Trophoblast cell (in vitro differentiated cells and primary cell): ENCODE measurements around the gene NFILZ.
"Not testable (repeated sequence)": the region's sequence is repeated elsewhere in the genome, so short reads cannot be mapped to it uniquely, and the experiment has no call there.

Source experiments
- DNase-seq, 2 donors: peaks; one replicate each; pipeline ENCODE4 v3.0.0-alpha.2; 2016
- H2AFZ ChIP-seq: 2 replicates; pipeline ENCODE4 v1.6.1; 2013; ENCODE audit warnings: low read length, moderate library complexity, mild to moderate bottlenecking; ENCODE audit not compliant: insufficient read depth, poor library complexity
- H2AK5ac ChIP-seq: 2 replicates; pipeline ENCODE4 v1.6.1; 2013; ENCODE audit warnings: mild to moderate bottlenecking, low read length
- H2BK120ac ChIP-seq: 2 replicates; pipeline ENCODE4 v1.6.1; 2013; ENCODE audit warnings: low read length, mild to moderate bottlenecking, moderate library complexity; ENCODE audit not compliant: insufficient read depth, poor library complexity
- H2BK12ac ChIP-seq: 2 replicates; pipeline ENCODE4 v1.6.1; 2013; ENCODE audit warnings: mild to moderate bottlenecking, low read length, moderate library complexity
- H2BK5ac ChIP-seq: 2 replicates; pipeline ENCODE4 v1.6.1; 2013; ENCODE audit warnings: low read length, low read depth, moderate library complexity, mild to moderate bottlenecking; ENCODE audit not compliant: poor library complexity
- H3K14ac ChIP-seq: 2 replicates; pipeline ENCODE4 v1.6.1; 2013; ENCODE audit warnings: mild to moderate bottlenecking, low read length
- H3K18ac ChIP-seq: 2 replicates; pipeline ENCODE4 v1.6.1; 2013; ENCODE audit warnings: mild to moderate bottlenecking, low read length
- H3K23ac ChIP-seq: 2 replicates; pipeline ENCODE4 v1.6.1; 2013; ENCODE audit warnings: low read length
- H3K27ac ChIP-seq: 2 replicates; pipeline ENCODE4 v1.5.1; 2013; ENCODE audit warnings: low read depth, mild to moderate bottlenecking, inconsistent platforms, low read length, moderate library complexity
- H3K27me3 ChIP-seq: 2 replicates; pipeline ENCODE4 v1.6.1; 2013; ENCODE audit warnings: inconsistent platforms, mild to moderate bottlenecking, low read length, moderate library complexity; ENCODE audit not compliant: insufficient read depth
- H3K36me3 ChIP-seq, 2 experiments: 1 replicate in 1 of 2; 2 replicates in 1 of 2; pipeline ENCODE4 v1.6.1; 2013; ENCODE audit warnings: low read length in 2 of 2, mild to moderate bottlenecking in 2 of 2, moderate library complexity in 1 of 2; ENCODE audit not compliant: insufficient read depth in 2 of 2, control insufficient read depth in 1 of 2
- H3K4ac ChIP-seq: 2 replicates; pipeline ENCODE4 v1.6.1; 2013; ENCODE audit warnings: low read depth, mild to moderate bottlenecking, low read length, moderate library complexity
- H3K4me1 ChIP-seq, 2 experiments: 1 replicate in 1 of 2; 2 replicates in 1 of 2; pipeline ENCODE4 v1.6.1; 2013; ENCODE audit warnings: low read length in 2 of 2, mild to moderate bottlenecking in 2 of 2, moderate library complexity in 1 of 2; ENCODE audit not compliant: insufficient read depth in 2 of 2, control insufficient read depth in 1 of 2
- H3K4me2 ChIP-seq: 2 replicates; pipeline ENCODE4 v1.6.1; 2013; ENCODE audit warnings: inconsistent platforms, mild to moderate bottlenecking, low read length, moderate library complexity
- H3K4me3 ChIP-seq: 2 replicates; pipeline ENCODE4 v1.5.1; 2013; ENCODE audit warnings: mild to moderate bottlenecking, low read depth, low read length, inconsistent platforms
- H3K79me1 ChIP-seq: one replicate; pipeline ENCODE4 v1.6.1; 2013; ENCODE audit warnings: low read length
- H3K79me2 ChIP-seq: 2 replicates; pipeline ENCODE4 v1.6.1; 2013; ENCODE audit warnings: low read length, mild to moderate bottlenecking; ENCODE audit not compliant: control insufficient read depth, insufficient read depth, poor library complexity
- H3K9ac ChIP-seq: 2 replicates; pipeline ENCODE4 v1.6.1; 2013; ENCODE audit warnings: mild to moderate bottlenecking, low read length
- H3K9me3 ChIP-seq: 2 replicates; pipeline ENCODE4 v1.6.1; 2013; ENCODE audit warnings: low read depth, mild to moderate bottlenecking, control low read depth, inconsistent platforms, low read length; ENCODE audit not compliant: insufficient read depth
- H4K12ac ChIP-seq: 2 replicates; pipeline ENCODE4 v1.6.1; 2013; ENCODE audit warnings: low read depth, mild to moderate bottlenecking, low read length, moderate library complexity
- H4K8ac ChIP-seq: 2 replicates; pipeline ENCODE4 v1.6.1; 2013; ENCODE audit warnings: low read depth, mild to moderate bottlenecking, low read length, moderate library complexity
- H4K91ac ChIP-seq: one replicate; pipeline ENCODE4 v1.6.1; 2013; ENCODE audit warnings: low read depth, mild to moderate bottlenecking, low read length, moderate library complexity
- WGBS: extraction: QIAGEN DNeasy Blood & Tissue Kit; methylation state at CpG from one replicate; pipeline ENCODE4 v1.1.7; 2013; ENCODE audit warnings: missing lambda C conversion rate; ENCODE audit not compliant: insufficient read length, insufficient coverage; ENCODE audit errors: extremely low coverage; 5-methylcytosine and 5-hydroxymethylcytosine counted together

NFILZ gene

DNA sequence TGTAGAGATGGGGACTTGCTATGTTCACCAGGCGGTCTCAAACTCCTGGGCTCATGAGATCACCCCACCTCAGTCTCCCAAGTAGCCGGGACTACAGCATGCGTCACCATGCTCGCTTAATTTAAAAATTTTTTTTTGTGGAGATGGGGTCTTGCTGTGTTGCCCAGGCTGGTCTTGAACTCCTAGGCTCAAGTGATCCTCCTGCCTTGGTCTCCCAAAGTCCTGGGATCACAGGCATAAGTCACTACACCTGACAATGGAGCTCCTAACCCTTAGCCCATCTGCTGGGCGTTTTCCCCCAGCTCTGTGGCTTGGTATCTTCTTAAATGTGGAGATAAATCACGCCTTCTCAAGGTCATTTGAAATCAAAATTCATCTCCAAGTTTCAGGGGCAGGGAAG, 13.6 kb upstream of the NFILZ start:
- H2BK12ac ChIP-seq, result no peak overlapping the region
- no CpG with 5 or more reads among the region's 6 CpGs for WGBS

DNA sequence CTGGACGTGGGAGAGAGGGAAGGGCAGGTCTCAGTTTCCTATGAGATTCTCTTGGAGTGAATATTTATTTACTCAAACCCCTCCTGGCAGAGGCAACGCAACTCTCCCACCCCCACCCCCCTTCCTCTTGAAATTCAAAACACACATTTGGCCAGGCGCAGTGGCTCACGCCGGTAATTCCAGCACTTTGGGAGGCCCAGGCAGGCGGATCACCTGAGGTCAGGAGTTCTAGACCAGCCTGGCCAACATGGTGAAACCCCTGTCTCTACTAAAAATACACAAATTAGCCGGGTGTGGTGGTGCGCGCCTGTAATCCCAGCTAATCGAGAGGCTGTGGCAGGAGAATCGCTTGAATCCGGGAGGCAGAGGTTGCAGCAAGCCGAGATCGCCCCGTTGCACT, 13.1 kb upstream of the NFILZ start:
- not testable (repeated sequence) for H4K8ac ChIP-seq, H3K9me3 ChIP-seq, H2AK5ac ChIP-seq, H4K12ac ChIP-seq, H3K9ac ChIP-seq, H3K18ac ChIP-seq, H3K79me2 ChIP-seq, H2BK12ac ChIP-seq, H2BK120ac ChIP-seq, H3K4me1 ChIP-seq, H3K4me3 ChIP-seq, H3K27me3 ChIP-seq, H2AFZ ChIP-seq, DNase-seq, H3K36me3 ChIP-seq, H4K91ac ChIP-seq, H3K4me2 ChIP-seq, H3K4ac ChIP-seq, H3K79me1 ChIP-seq, H3K23ac ChIP-seq, H2BK5ac ChIP-seq, H3K27ac ChIP-seq, H3K14ac ChIP-seq
- no CpG with 5 or more reads among the region's 15 CpGs for WGBS

More for the DNA sequence above, 13.6 kb upstream of the NFILZ start:
- Histone ChIP-seq H3K18ac (no peak overlapping the region), H3K27ac (no peak overlapping the region), H3K4me1 (no peaks in the 10 kb centered on the region), H3K4me3 (no peak overlapping the region), H4K8ac (no peak overlapping the region), H2AFZ (no peak overlapping the region), H2BK120ac (no peak overlapping the region), H3K79me2 (no peaks in the 10 kb centered on the region), H4K12ac (no peak overlapping the region), H2BK5ac (no peak overlapping the region), H4K91ac (no peak overlapping the region), H3K27me3 (no peaks in the 10 kb centered on the region), H3K4ac (no peak overlapping the region), H3K36me3 (no peaks in the 10 kb centered on the region), H3K9ac (no peak overlapping the region), H3K9me3 (peaks cover 1% of the 10 kb centered on the region), H3K23ac (no peak overlapping the region), H3K79me1 (no peaks in the 10 kb centered on the region), H2AK5ac (no peak overlapping the region), H3K14ac (no peak overlapping the region), H3K4me2 (no peak overlapping the region)
- DNase-seq, result no peak

DNA sequence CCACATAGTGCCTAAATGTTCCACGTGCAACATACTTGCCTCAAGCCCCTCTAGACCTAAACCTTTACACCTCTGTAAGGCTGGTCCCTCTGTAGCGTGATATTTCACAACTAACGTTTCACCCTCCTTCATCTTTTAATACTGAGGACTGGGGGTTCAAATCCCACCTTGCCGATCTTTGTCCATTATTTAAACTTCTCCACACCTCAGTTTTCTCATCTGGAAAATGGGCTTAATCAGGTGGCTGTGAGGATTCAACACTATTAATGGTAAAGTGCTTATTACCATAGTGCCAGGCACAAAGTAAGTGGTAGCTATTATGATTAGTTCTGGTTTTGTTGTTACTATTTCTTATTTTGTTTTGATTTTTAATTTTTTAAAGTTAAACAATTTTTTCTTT, 12.4 kb upstream of the NFILZ start:
- Histone ChIP-seq H3K9ac (no peak overlapping the region), H3K36me3 (no peaks in the 10 kb centered on the region), H4K8ac (no peak overlapping the region), H3K4me1 (no peaks in the 10 kb centered on the region), H3K18ac (no peak overlapping the region), H3K4me2 (no peak overlapping the region), H3K23ac (no peak overlapping the region), H2BK12ac (no peak overlapping the region), H3K4me3 (no peak overlapping the region), H3K79me1 (no peaks in the 10 kb centered on the region), H3K4ac (no peak overlapping the region), H2BK5ac (no peak overlapping the region), H2BK120ac (no peak overlapping the region), H2AFZ (no peak overlapping the region), H3K79me2 (no peaks in the 10 kb centered on the region), H2AK5ac (no peak overlapping the region), H3K9me3 (peaks cover 1% of the 10 kb centered on the region), H3K27me3 (no peaks in the 10 kb centered on the region), H3K27ac (no peak overlapping the region), H3K14ac (no peak overlapping the region), H4K12ac (no peak overlapping the region), H4K91ac (no peak overlapping the region)
- WGBS, result no CpG with 5 or more reads among the region's 4 CpGs
- no peak for DNase-seq

DNA sequence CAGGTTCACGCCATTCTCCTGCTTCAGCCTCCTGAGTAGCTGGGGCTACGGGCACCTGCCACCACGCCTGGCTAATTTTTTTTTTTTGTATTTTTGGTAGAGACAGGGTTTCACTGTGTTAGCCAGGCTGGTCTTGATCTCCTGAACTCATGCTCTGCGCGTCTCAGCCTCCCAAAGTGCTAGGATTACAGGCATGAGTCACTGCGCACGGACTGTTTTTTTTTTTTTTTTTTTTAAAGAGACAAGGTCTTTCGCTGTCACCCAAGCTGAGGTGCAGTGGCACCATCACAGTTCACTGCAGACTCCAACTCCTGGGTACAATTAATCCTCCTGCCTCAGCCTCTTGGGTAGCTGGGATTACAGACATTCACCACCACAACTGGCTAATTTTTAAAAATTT, 11.7 kb upstream of the NFILZ start:
- Histone ChIP-seq H2BK120ac (no peak overlapping the region), H3K4me3 (no peak overlapping the region), H3K23ac (no peak overlapping the region), H3K4ac (no peak overlapping the region), H3K27me3 (no peaks in the 10 kb centered on the region), H3K4me1 (no peaks in the 10 kb centered on the region), H4K12ac (no peak overlapping the region), H3K79me2 (no peaks in the 10 kb centered on the region), H3K79me1 (no peaks in the 10 kb centered on the region), H3K9ac (no peak overlapping the region), H2BK12ac (no peak overlapping the region), H2AFZ (no peak overlapping the region), H4K91ac (no peak overlapping the region), H3K14ac (no peak overlapping the region), H3K36me3 (no peaks in the 10 kb centered on the region), H3K27ac (no peak overlapping the region), H2BK5ac (no peak overlapping the region), H3K9me3 (peaks cover 1% of the 10 kb centered on the region), H2AK5ac (no peak overlapping the region), H3K4me2 (no peak overlapping the region), H4K8ac (no peak overlapping the region), H3K18ac (no peak overlapping the region)
- DNase-seq, result no peak
- no CpG with 5 or more reads among the region's 8 CpGs for WGBS
